ACC112 (cell line): ENCODE data around the gene SHROOM3.

Experiments
- H2AFZ ChIP-seq: fragments of 200-600 bp; sonication (generic); one replicate; pipeline ENCODE4 v1.6.0; 2017; ENCODE audit warnings: antibody characterized with exemption, low read length; ENCODE audit not compliant: unreplicated experiment
- H3K27ac ChIP-seq: fragments of 200-600 bp; sonication (generic); 2 replicates; pipeline ENCODE4 v1.5.1; 2014; ENCODE audit warnings: low read depth, mild to moderate bottlenecking, antibody characterized with exemption, low read length, moderate library complexity
- H3K27me3 ChIP-seq: fragments of 200-600 bp; sonication (generic); 2 replicates; pipeline ENCODE4 v1.6.1; 2014; ENCODE audit warnings: mild to moderate bottlenecking, antibody characterized with exemption, low read length, moderate library complexity, mixed read lengths; ENCODE audit not compliant: insufficient read depth
- H3K36me3 ChIP-seq: fragments of 200-600 bp; sonication (generic); 2 replicates; pipeline ENCODE4 v1.6.1; 2016; ENCODE audit warnings: mild to moderate bottlenecking, antibody characterized with exemption, low read length, moderate library complexity, mixed read lengths; ENCODE audit not compliant: insufficient read depth
- H3K4me1 ChIP-seq: fragments of 200-600 bp; sonication (generic); one replicate; pipeline ENCODE4 v1.6.1; 2016; ENCODE audit warnings: low read length, mixed read lengths; ENCODE audit not compliant: insufficient read depth, unreplicated experiment, control insufficient read depth
- H3K4me3 ChIP-seq: fragments of 200-600 bp; sonication (generic); 2 replicates; pipeline ENCODE4 v1.5.1; 2014; ENCODE audit warnings: mild to moderate bottlenecking, low read depth, low read length
- H3K79me2 ChIP-seq: fragments of 200-600 bp; sonication (generic); one replicate; pipeline ENCODE4 v1.6.0; 2016; ENCODE audit warnings: low read length; ENCODE audit not compliant: control insufficient read depth, unreplicated experiment, insufficient read depth

SHROOM3 gene

GRCh38 chr4:76592460-76592859, 157.4 kb downstream of the SHROOM3 start:
- Histone ChIP-seq H3K27ac (no peak overlapping the region), H3K27me3 (no peaks in the 10 kb centered on the region), H3K79me2 (no peaks in the 10 kb centered on the region), H2AFZ (no peak overlapping the region), H3K4me1 (peaks cover 16% of the 10 kb centered on the region), H3K36me3 (no peaks in the 10 kb centered on the region), H3K4me3 (no peak overlapping the region)

DNA sequence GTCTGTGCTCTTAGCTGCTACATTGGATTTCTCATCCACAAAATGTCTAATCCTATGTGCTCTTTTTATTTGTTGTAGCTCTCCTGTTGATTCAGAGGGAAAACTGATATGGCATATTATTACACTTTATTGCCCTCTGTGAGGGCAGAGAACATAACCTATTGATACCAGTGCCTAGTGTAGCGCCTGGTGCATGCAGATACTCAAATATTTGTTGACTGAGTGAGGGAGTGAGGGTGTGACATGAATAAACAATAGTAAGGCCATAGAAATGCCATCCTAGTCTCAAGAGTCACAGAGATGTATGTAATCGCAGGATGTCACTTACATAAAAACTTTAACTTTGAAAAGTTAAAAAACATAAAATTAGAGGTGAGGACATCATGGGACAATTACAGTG, 159.1 kb downstream of the SHROOM3 start:
- Histone ChIP-seq H3K4me1 (peaks cover 16% of the 10 kb centered on the region), H3K27me3 (no peaks in the 10 kb centered on the region), H3K4me3 (no peak overlapping the region), H3K36me3 (no peaks in the 10 kb centered on the region), H3K27ac (no peak overlapping the region), H3K79me2 (no peaks in the 10 kb centered on the region), H2AFZ (no peak overlapping the region)

DNA sequence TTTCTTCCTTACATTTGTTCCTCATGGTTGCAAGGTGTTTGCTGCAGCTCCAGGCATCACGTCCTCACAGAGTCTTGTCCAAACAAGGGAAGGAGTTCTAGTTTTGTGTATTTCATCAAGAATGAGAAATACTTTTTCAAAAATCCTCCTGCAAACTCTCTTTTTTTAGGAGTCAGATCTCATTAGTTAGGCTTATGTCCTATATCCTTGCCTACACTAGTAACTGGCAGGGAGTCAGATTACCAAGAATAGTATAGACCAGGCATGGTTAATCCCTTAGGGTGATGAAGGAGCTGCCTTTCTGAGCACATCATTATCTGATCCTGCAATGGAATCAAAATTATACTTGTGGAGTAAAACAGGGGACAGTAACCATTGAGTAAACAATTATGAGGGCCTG, 160.4 kb downstream of the SHROOM3 start:
- Histone ChIP-seq H3K27ac (no peak overlapping the region), H3K4me3 (no peak overlapping the region), H3K79me2 (no peaks in the 10 kb centered on the region), H3K27me3 (no peaks in the 10 kb centered on the region), H3K4me1 (peaks cover 7% of the 10 kb centered on the region), H2AFZ (no peak overlapping the region), H3K36me3 (no peaks in the 10 kb centered on the region)

DNA sequence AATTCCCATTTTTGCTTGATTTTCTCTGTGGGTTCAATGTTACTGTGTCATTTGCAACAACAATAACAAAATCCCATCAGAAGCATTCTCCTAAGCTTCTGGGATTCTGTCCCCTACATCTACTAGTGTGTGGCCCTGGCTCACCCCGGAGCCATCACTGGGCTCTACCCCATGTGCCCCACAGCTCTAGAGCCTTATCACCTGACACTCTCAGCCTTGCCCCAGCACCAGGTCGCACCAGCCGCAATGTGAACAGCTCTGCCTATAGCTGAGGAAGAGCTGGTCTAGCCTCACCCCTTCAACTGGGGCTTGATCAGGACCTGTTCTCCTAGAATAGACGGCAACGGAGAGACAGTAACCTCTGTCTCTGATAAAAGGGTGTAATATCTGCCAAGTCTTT, 161.7 kb downstream of the SHROOM3 start:
- H3K79me2 ChIP-seq = no peaks in the 10 kb centered on the region
- no peaks in the 10 kb centered on the region for H3K36me3 ChIP-seq
- H3K4me3 ChIP-seq = no peak overlapping the region
- no peak overlapping the region for H3K27ac ChIP-seq
- H3K4me1 ChIP-seq = no peaks in the 10 kb centered on the region
- H3K27me3 ChIP-seq = no peaks in the 10 kb centered on the region
- no peak overlapping the region for H2AFZ ChIP-seq

DNA sequence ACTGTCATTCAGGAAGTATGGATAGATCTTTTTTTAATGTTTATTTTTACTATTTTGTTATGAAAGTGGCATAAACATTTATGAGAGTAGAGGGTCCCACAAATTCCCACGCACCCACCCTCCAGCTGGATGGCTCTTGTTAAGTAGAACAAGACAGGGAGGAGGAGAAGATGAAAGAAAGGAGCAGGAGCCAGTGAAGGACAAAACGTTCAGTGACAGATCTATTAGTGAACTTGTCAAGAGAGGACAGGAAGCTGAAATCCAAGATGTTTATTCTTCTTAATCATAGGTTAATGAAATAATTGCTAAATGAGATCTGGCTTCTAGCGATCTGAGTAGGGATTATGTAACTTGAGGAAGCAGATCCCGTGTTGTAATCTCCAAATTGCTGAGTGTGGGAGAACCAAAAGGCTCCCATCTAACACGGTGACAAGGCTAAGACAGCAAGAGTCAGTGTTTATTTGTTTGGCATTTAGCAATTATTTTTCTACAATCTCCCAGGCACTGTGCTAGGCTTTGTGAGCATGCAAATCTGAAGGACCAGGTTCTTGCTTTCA, 162.5 kb downstream of the SHROOM3 start:
- no peaks in the 10 kb centered on the region for H3K79me2 ChIP-seq

DNA sequence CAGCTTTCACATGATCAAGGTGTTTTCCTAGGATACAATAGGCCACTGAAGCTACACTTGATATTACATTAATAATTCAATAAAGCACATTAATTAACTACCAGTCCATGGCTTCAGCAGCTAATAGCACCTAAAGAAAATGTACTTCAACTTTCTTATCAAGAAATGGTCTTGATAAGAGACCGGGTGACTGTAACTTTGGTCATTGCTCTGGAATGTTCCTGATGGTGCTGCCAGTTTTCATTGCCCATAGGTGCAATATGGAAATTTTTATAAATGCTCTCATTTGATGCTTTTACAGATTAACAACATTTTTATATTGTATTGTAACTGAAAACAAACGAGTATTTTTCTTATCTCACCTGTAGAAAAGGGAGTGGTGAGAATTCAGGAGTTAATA, 165.4 kb downstream of the SHROOM3 start:
- Histone ChIP-seq H3K27ac (no peak overlapping the region), H2AFZ (no peak overlapping the region), H3K27me3 (no peaks in the 10 kb centered on the region), H3K4me1 (no peaks in the 10 kb centered on the region), H3K4me3 (no peak overlapping the region), H3K36me3 (no peaks in the 10 kb centered on the region), H3K79me2 (no peaks in the 10 kb centered on the region)

More for the DNA sequence above, 162.5 kb downstream of the SHROOM3 start:
- H3K4me3 ChIP-seq = no peak overlapping the region
- no peak overlapping the region for H3K27ac ChIP-seq
- H3K36me3 ChIP-seq = no peaks in the 10 kb centered on the region
- H3K4me1 ChIP-seq = no peaks in the 10 kb centered on the region
- no peaks in the 10 kb centered on the region for H3K27me3 ChIP-seq
- H2AFZ ChIP-seq = no peak overlapping the region

GRCh38 chr4:76601791-76602190, 166.8 kb downstream of the SHROOM3 start:
- Histone ChIP-seq H2AFZ (no peak overlapping the region), H3K4me1 (no peaks in the 10 kb centered on the region), H3K27ac (no peak overlapping the region)

GRCh38 chr4:76605099-76605563, 170.1 kb downstream of the SHROOM3 start:
- Histone ChIP-seq H3K27me3 (no peaks in the 10 kb centered on the region), H3K4me1 (no peaks in the 10 kb centered on the region), H3K27ac (no peak overlapping the region), H3K4me3 (no peak overlapping the region), H3K36me3 (no peaks in the 10 kb centered on the region), H3K79me2 (no peaks in the 10 kb centered on the region), H2AFZ (no peak overlapping the region)

More at GRCh38 chr4:76601791-76602190, 166.8 kb downstream of the SHROOM3 start:
- H3K79me2 ChIP-seq = no peaks in the 10 kb centered on the region
- H3K27me3 ChIP-seq = no peaks in the 10 kb centered on the region
- no peak overlapping the region for H3K4me3 ChIP-seq
- no peaks in the 10 kb centered on the region for H3K36me3 ChIP-seq

DNA sequence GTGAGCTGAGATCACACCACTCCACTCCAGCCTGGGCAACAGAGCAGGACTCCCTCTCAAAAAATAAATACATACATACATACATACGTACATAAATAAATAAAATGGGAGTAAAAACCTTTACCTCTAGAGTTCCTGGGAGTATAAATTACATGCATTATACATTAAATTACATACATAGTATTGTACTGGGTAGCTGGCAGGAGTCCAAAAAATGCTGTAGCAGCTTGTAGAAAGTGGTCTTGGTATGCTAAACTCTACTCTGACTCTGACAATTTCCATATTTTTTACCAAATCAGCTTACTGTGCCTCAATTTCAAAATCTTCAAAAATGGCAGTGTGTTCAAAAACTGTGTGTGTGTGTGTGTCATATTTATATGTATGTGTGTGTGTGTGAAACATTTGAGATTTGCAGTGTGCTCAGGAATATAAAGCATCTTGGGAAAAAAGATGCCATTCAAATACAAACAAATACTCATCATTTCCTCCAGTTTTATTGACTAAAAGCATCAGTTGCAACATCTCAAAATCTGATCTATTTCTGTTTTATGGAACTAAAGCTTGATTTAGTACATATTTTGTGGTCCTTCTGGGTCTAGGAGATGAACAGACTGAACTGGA, 171.7 kb downstream of the SHROOM3 start:
- no peak overlapping the region for H2AFZ ChIP-seq
- H3K4me3 ChIP-seq = no peak overlapping the region

DNA sequence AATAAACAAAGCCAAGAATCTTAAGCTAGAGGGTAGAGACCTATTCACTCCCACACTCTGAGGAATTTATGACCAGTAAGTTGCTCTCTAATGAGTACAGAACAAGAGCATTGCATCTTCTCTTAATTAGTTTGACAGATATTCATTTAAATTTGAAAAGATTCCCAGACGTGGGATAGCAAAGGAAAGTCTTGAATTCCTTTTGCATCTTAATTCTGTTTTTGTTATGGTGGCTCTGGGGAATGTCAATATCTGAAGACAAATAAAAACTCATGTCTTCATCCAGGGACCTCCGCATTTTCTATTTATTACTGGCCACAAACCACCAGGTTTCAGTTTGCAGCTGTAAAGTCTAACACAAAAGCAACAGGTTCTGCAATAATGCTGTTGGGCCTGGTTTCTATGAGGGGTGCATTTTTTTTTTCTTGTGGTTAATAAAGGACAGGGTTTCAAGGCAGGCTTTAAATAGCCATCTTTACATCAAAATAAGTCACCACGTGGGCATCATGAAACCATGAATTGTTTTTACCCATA, 172.3 kb downstream of the SHROOM3 start:
- H3K27ac ChIP-seq = no peak overlapping the region
- peaks cover 14% of the 10 kb centered on the region for H3K4me1 ChIP-seq
- no peak overlapping the region for H2AFZ ChIP-seq

More for the DNA sequence above, 171.7 kb downstream of the SHROOM3 start:
- Histone ChIP-seq H3K36me3 (no peaks in the 10 kb centered on the region), H3K79me2 (no peaks in the 10 kb centered on the region), H3K4me1 (peaks cover 11% of the 10 kb centered on the region), H3K27ac (no peak overlapping the region), H3K27me3 (no peaks in the 10 kb centered on the region)

DNA sequence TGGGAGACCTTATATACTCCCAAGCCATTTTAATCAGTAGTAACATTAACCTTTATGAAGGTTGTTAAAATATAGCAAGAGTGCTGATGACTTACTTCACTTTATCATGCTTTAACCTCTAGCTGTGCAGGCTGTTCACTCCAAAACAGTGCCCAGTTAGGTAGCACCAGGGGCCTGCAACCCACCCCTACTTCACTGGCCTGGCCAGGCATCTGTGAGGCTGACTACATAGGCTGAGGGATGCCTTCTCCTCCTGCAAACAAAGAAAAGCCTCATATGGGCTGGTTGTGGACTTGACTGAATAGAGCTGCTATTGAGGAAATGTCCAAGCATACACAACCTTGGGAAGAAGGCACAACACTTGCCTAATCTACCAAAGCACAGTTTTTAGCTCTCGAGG, 172.8 kb downstream of the SHROOM3 start:
- Histone ChIP-seq H3K27me3 (no peaks in the 10 kb centered on the region), H3K27ac (no peak overlapping the region), H3K36me3 (no peaks in the 10 kb centered on the region), H3K4me3 (no peak overlapping the region), H3K79me2 (no peaks in the 10 kb centered on the region), H2AFZ (no peak overlapping the region), H3K4me1 (peaks cover 14% of the 10 kb centered on the region)

More for the DNA sequence above, 172.3 kb downstream of the SHROOM3 start:
- Histone ChIP-seq H3K36me3 (no peaks in the 10 kb centered on the region), H3K27me3 (no peaks in the 10 kb centered on the region), H3K79me2 (no peaks in the 10 kb centered on the region), H3K4me3 (no peak overlapping the region)
